ENCODE results near the gene TBC1D8. TPM values are rescaled to one million over a fixed set of nuclear protein-coding genes. Genes with fewer than 3 reads are reported as not detected.

TBC1D8 gene
- total and polyA plus RNA-seq, 2 of the 13 experiments (the other 11 are each of a cell fraction or from before 2014, with no cell fraction given): 45.1 to 95.4 TPM

- no peak for TF ChIP-seq CAMTA2 (CRISPR knock-in tag; IDR thresholded peaks at IDR 0.05; ENCODE audit: borderline replicate concordance)
- no peak for TF ChIP-seq ZNF256 (CRISPR knock-in tag; conservative IDR thresholded peaks at IDR 0.05)
- TF ChIP-seq PRDM4 (CRISPR knock-in tag; IDR thresholded peaks at IDR 0.05; ENCODE audit: borderline replicate concordance): no peak
- TF ChIP-seq ATM (IDR thresholded peaks at IDR 0.05; ENCODE audit: borderline replicate concordance): no peak
- no peak for TF ChIP-seq ZBTB33 (CRISPR knock-in tag; IDR thresholded peaks at IDR 0.05)
- no peak for TF ChIP-seq RARG (CRISPR knock-in tag; IDR thresholded peaks at IDR 0.05; ENCODE audit: low read depth)
- 0 out of 2 replicates have a peak, but pooled peaks have one; percentile 6 for TF ChIP-seq BHLHE40 (IDR thresholded peaks at IDR 0.05; ENCODE audit: low read length)
- 0 out of 2 replicates have a peak, but pooled peaks have one; percentile 33 for TF ChIP-seq JDP2 (CRISPR knock-in tag; IDR thresholded peaks at IDR 0.05; ENCODE audit: borderline replicate concordance)
- peak; percentile 31 for TF ChIP-seq ELF1 (CRISPR knock-in tag; IDR thresholded peaks at IDR 0.05)
- TF ChIP-seq YY1 (IDR thresholded peaks at IDR 0.05; ENCODE audit: insufficient read depth, insufficient replicate concordance, low read depth, low read length): no peak
- no peak for TF ChIP-seq PLRG1 (conservative IDR thresholded peaks at IDR 0.05)
- TF ChIP-seq BRF2 (CRISPR knock-in tag; IDR thresholded peaks at IDR 0.05): no peak; the same call in 1 of the 2 replicates
- no peak for TF ChIP-seq CHCHD3 (CRISPR knock-in tag; IDR thresholded peaks at IDR 0.05)
- TF ChIP-seq ZBTB7A (CRISPR knock-in tag; IDR thresholded peaks at IDR 0.05): no peak; the same call in 1 of the 2 replicates
- TF ChIP-seq NFE2 (CRISPR knock-in tag; IDR thresholded peaks at IDR 0.05): no peak
- TF ChIP-seq ZSCAN31 (CRISPR knock-in tag; IDR thresholded peaks at IDR 0.05; ENCODE audit: low read depth): peak; percentile 96; the same call in 1 of the 2 replicates
- TF ChIP-seq PHF5A (CRISPR knock-in tag; IDR thresholded peaks at IDR 0.05; ENCODE audit: low read depth, unreplicated experiment): peak; percentile 82
- 0 out of 2 replicates have a peak, but pooled peaks have one; percentile 75 for TF ChIP-seq CENPX (CRISPR knock-in tag; IDR thresholded peaks at IDR 0.05)
- peak; percentile 94 for TF ChIP-seq ZFP36L1 (CRISPR knock-in tag; IDR thresholded peaks at IDR 0.05)
- peak; percentile 99 for TF ChIP-seq ZGPAT (CRISPR knock-in tag; IDR thresholded peaks at IDR 0.05)
- 0 out of 2 replicates have a peak, but pooled peaks have one; percentile 39 for TF ChIP-seq NFYB (CRISPR knock-in tag; IDR thresholded peaks at IDR 0.05)
- TF ChIP-seq MTF1 (CRISPR knock-in tag; IDR thresholded peaks at IDR 0.05): no peak
- no peak for TF ChIP-seq ZNF383 (CRISPR knock-in tag; IDR thresholded peaks at IDR 0.05; ENCODE audit: borderline replicate concordance)
- peak; percentile 93 for TF ChIP-seq SMAD3 (CRISPR knock-in tag; IDR thresholded peaks at IDR 0.05)
Measured at GRCh38 chr2:101116841-101117552, 34.2 kb downstream of the TBC1D8 start (continued).

Data from HepG2 (cell line).